Cerebellar nuclear complex (tissue), 1 donor: ENCODE data around the gene PIN4.
A peak's percentile ranks its signal among the peaks of the same experiment; 100 is the strongest.
"Not testable (repeated sequence)": the region's sequence is repeated elsewhere in the genome, so short reads cannot be mapped to it uniquely, and the experiment has no call there.

Experiments used
- DNase-seq, 2 experiments: peaks; one replicate each; lab custom pipeline; 2025; lab: John Stamatoyannopoulos, UW

PIN4 gene

GRCh38 chrX:72181178-72182125, at the start of gene PIN4:
Gene PIN4 (plus strand): TSS chrX:72181757. CDS start chrX:72181786, 29 bp downstream.
- DNase-seq = peak; percentile 42 to 84

GRCh38 chrX:72132456-72132855, 49.1 kb upstream of the PIN4 start:
- DNase-seq = no peak

- no peak for DNase-seq
Observed at GRCh38 chrX:72133851-72134546, 47.6 kb upstream of the PIN4 start.

GRCh38 chrX:72137846-72138495, 43.6 kb upstream of the PIN4 start:
- no peak for DNase-seq

GRCh38 chrX:72139538-72139937, 42.0 kb upstream of the PIN4 start:
- no peak for DNase-seq

- no peak for DNase-seq
Observed at GRCh38 chrX:72141372-72142004, 40.1 kb upstream of the PIN4 start.

- peak; percentile 30 to 81 for DNase-seq
Observed at GRCh38 chrX:72142094-72142793, 39.3 kb upstream of the PIN4 start.

- DNase-seq = no peak
Observed at GRCh38 chrX:72142794-72143608, 38.6 kb upstream of the PIN4 start.

- DNase-seq = no peak
Observed at GRCh38 chrX:72143609-72143907, 38.0 kb upstream of the PIN4 start.

GRCh38 chrX:72145181-72145580, 36.4 kb upstream of the PIN4 start:
- no peak for DNase-seq

- no peak for DNase-seq
Observed at GRCh38 chrX:72146527-72146926, 35.0 kb upstream of the PIN4 start.

GRCh38 chrX:72158773-72159172, 22.8 kb upstream of the PIN4 start:
- DNase-seq = no peak

- DNase-seq = no peak
Observed at GRCh38 chrX:72159769-72160168, 21.8 kb upstream of the PIN4 start.

- DNase-seq = no peak
Observed at GRCh38 chrX:72165551-72165950, 16.0 kb upstream of the PIN4 start.

- DNase-seq = no peak
Observed at GRCh38 chrX:72169008-72169728, 12.4 kb upstream of the PIN4 start.

GRCh38 chrX:72176289-72176688, 5.3 kb upstream of the PIN4 start:
- not testable (repeated sequence) for DNase-seq

GRCh38 chrX:72176981-72177380, 4.6 kb upstream of the PIN4 start:
- no peak for DNase-seq

- no peak for DNase-seq
Observed at GRCh38 chrX:72180539-72180938, 1.0 kb upstream of the PIN4 start.

- DNase-seq = no peak
Observed at GRCh38 chrX:72182924-72183323, 1.4 kb downstream of the PIN4 start.
